HG03442 (cell line): ENCODE data around the gene PXYLP1.

ENCODE experiments used
- ATAC-seq: cut with Tn5 transposase; IDR thresholded peaks from one replicate; pipeline ENCODE4 v1.9.1; 2021; ENCODE audit warnings: mild to moderate bottlenecking, moderate library complexity; ENCODE audit not compliant: unreplicated experiment

Gene PXYLP1

DNA sequence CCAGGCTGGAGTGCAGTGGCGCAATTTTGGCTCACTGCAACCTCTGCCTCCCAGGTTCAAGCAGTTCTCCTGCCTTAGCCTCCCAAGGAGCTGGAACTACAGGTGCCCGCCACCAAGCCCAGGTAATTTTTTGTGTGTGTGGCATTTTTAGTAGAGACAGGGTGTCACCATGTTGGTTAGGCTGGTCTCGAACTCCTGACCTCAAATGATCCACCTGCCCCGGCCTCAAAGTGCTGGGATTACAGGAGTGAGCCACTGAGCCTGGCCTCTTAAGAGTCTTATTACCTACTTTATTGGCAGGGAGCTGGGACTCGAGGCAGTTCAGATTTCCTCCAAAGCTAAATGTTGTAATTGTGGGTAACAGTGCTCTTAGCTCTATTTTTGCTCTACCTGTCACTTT, 16.4 kb downstream of the PXYLP1 start:
- ATAC-seq, result no peak

- ATAC-seq, result no peak
These were observed 17.4 kb downstream of the PXYLP1 start for GRCh38 chr3:141249041-141249440.

GRCh38 chr3:141250342-141250741, 18.7 kb downstream of the PXYLP1 start:
- ATAC-seq, result no peak

GRCh38 chr3:141250828-141251227, 19.2 kb downstream of the PXYLP1 start:
- ATAC-seq, result no peak

DNA sequence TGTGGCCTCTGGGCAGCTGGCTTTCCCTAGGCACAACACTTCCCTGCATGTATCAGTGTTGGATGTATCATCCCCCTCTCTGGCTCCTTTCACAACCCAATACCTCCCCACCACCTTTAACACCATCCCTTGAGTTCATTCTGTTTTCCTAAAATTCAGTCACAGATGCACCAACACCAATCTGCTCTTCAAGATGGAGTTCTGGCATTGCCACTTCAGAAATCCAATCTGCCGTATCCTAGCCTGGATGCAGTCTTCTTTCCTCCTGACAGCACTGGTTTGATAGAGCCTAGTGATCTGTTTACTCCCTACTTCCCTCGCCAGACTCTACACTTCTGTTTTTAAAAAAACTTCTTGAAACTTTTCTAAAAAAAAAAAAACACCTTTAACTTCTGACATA, 21.7 kb downstream of the PXYLP1 start:
- no peak for ATAC-seq

DNA sequence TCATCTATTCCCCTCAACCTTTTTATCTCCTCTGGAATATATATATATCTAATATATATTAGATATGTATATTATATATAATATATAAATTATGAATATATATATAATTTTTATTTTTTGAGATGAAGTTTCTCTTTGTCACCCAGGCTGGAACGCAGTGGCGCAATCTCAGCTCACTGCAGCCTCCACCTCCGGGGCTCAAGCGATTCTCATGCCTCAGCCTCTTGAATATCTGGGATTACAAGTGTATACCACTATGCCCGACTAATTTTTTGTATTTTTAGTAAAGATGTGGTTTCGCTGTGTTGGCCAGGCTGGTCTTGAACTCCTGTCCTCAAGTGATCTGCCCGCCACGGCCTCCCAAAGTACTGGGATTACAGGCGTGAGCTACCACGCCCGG, 22.2 kb downstream of the PXYLP1 start:
- ATAC-seq, result no peak

- ATAC-seq, result no peak
These were observed 23.7 kb downstream of the PXYLP1 start for GRCh38 chr3:141255137-141255845.

- ATAC-seq, result no peak
These were observed 24.2 kb downstream of the PXYLP1 start for GRCh38 chr3:141255846-141256261.

GRCh38 chr3:141256820-141257219, 25.2 kb downstream of the PXYLP1 start:
- ATAC-seq, result no peak

GRCh38 chr3:141257961-141258360, 26.3 kb downstream of the PXYLP1 start:
- ATAC-seq, result no peak

DNA sequence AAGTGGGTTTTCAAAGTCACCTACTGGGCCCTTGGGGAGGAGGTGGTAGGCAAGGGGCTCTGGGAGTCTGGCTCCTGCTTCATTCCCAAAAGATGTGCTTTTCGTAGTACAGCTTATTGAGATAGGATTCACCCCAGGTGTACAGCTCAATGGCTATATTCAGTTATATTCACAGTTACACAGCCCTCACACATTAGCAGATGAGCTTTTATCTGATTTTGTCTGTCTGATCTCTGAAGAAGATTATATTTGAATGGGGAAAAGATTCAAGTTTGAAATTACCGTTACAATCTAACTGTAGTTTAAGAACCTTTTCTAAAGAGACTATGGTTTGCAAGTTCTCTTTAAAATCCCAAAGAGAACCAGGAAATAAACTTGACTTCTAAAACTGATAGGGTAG, 27.3 kb downstream of the PXYLP1 start:
- ATAC-seq, result no peak

DNA sequence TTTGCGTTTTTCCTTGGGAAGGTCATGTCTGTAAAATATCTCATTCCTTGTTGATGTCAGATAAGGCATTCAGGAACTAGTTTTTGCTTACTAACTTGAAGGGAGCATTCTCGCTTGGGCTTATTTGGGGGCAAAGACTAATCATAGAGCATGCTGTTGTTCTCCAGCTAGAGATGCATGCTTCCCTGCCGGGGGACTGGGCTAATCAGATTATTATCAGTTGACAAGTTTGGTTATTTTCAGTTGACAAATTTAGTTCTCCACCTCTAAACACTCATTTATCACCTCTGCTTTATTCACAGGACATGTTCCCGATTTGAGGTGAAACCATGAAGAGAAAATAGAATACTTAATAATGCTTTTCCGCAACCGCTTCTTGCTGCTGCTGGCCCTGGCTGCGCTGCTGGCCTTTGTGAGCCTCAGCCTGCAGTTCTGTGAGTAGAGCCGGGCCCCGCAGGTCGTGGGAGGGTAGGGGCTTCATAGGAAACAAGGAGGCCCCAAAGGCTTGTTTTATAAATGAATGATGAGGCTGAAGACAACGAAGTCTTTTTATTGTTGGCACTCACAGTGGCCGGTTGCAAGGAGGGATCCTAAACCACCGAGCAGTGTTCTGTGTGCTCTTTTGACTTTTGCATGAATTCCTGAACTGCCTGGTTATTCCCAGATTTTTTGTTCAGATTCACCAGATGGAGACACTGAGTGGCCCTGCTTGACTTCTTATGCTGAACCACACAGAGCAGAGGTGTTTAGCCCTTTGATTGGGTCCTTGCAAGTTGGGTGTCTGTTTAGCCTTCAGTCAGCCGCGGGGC, 28.4 kb downstream of the PXYLP1 start:
- no peak for ATAC-seq

DNA sequence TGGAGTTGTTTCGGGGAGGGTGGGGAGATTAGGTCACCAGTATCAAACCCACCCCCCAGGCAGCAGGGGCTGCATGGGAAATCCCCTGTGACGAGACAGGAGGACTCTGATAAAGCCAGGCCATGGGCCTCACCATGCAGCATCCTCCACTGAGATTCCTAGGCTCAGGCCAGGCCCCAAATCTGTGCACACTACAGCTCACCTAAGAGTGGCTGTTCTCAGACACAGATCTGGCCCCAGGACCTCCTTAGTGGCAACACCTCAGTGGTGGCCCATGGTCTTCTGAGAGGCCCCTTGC, 29.0 kb downstream of the PXYLP1 start:
- ATAC-seq, result no peak

- no peak for ATAC-seq
These were observed 30.1 kb downstream of the PXYLP1 start for GRCh38 chr3:141261472-141262307.

- no peak for ATAC-seq
These were observed 30.7 kb downstream of the PXYLP1 start for GRCh38 chr3:141262308-141262705.

- no peak for ATAC-seq
These were observed 34.6 kb downstream of the PXYLP1 start for GRCh38 chr3:141266186-141266585.

GRCh38 chr3:141266797-141267555, 35.4 kb downstream of the PXYLP1 start:
- ATAC-seq, result no peak

DNA sequence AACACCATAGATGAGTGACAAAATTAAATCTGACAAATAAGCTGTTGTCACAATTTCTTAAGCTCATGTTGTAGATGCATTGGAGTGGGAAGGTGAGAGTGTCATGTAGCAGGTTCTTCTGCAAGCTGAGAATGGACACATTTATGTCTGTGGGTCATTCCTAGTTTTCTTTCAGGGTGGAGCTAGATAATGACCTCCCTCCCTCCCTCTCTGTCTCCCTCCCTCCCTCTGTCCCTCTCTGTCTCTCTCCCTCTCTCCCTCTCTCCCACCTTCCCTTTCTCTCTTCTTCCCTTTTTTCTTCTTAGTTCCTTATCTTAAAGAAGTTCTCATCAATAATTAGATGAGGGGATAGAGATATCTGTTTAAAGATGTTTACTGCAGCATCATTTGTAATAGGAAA, 36.0 kb downstream of the PXYLP1 start:
- ATAC-seq, result no peak

GRCh38 chr3:141268306-141268705, 36.7 kb downstream of the PXYLP1 start:
- no peak for ATAC-seq

GRCh38 chr3:141268791-141269190, 37.2 kb downstream of the PXYLP1 start:
- ATAC-seq, result no peak

DNA sequence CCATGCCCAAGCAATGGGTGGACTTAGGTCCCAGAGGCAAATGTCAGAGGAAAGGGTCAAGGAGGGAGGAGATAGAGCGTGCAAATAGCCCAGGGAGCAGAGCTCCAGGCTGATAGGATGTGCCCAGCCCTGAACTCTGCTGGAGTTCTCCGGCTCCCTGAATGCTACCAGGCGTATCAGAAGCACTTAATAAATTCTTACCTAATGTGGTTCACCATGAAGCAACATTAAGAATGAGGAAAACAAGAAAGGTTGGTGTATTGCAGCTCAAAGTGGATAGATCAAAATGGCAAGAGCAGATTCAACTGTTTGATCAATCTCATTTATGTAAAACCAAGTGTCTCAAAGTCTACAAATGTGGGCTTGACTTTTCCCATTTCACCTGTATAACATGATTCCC, 38.3 kb downstream of the PXYLP1 start:
- no peak for ATAC-seq
